A549 (cell line): Measurements from ENCODE around the gene TMEM132D. TPM values are rescaled to one million over a fixed set of nuclear protein-coding genes. Genes with fewer than 3 reads are reported as not detected.

ENCODE experiments used
- ATAC-seq, 2 experiments: fragments of 200-7000 bp in 1 of 2; fragments of >200 bp in 1 of 2; cut with Nextera tagmentation in 1 of 2; cut with Tn5 transposase in 1 of 2; 3 replicates each; pipeline versions ENCODE4 v1.8.0 to v1.9.1; 2018 to 2020; ENCODE audit warnings: mild to moderate bottlenecking in 1 of 2, moderate library complexity in 1 of 2
- CTCF ChIA-PET: fragments of 300-600 bp; sonication (Branson Sonifier 250); formaldehyde crosslinking; extraction: SDS; loops from one replicate; lab custom pipeline; 2021; ENCODE audit warnings: antibody characterized with exemption, inconsistent platforms; lab: Yijun Ruan, JAX
- POLR2A ChIA-PET: fragments of 350-600 bp; formaldehyde crosslinking; extraction: SDS; loops from one replicate; lab custom pipeline; 2021; ENCODE audit warnings: antibody characterized with exemption, inconsistent platforms; lab: Yijun Ruan, JAX
- DNase-seq, 2 experiments: peaks; one replicate each; pipeline versions ENCODE4 v3.0.0 to v3.0.0-alpha.2; 2011 to 2016; ENCODE audit warnings: low read depth in 1 of 2, low spot score in 1 of 2
- FAIRE-seq: peaks from 2 replicates; lab custom pipeline; 2011; peaks lifted over from hg19 to GRCh38; lab: Jason Lieb, UNC
- H3K27ac ChIP-seq, 2 experiments: fragments of >200 bp; sonication (Bioruptor Twin); formaldehyde crosslinking; 3 replicates each; pipeline ENCODE4 v1.5.1; 2016 to 2017
- H3K4me1 ChIP-seq: fragments of >200 bp; sonication (Bioruptor Twin); formaldehyde crosslinking; 3 replicates; pipeline ENCODE4 v1.6.1; 2016
- H3K4me2 ChIP-seq: fragments of >200 bp; sonication (Bioruptor Twin); formaldehyde crosslinking; 3 replicates; pipeline ENCODE4 v1.6.1; 2016
- H3K4me3 ChIP-seq: fragments of >200 bp; sonication (Bioruptor Twin); formaldehyde crosslinking; 3 replicates; pipeline ENCODE4 v1.5.1; 2016
- H3K9me3 ChIP-seq: fragments of >200 bp; sonication (Bioruptor Twin); formaldehyde crosslinking; 3 replicates; pipeline ENCODE4 v1.6.1; 2016
- BCL3 ChIP-seq: fragments of >200 bp; sonication (Bioruptor Twin); formaldehyde crosslinking; IDR thresholded peaks from 3 replicates; pipeline ENCODE4 v1.6.1; 2016
- CBX8 ChIP-seq: fragments of 200-600 bp; sonication (generic); IDR thresholded peaks from 2 replicates; pipeline ENCODE4 v1.6.1; 2016
- CEBPB ChIP-seq, 2 experiments: fragments of >200 bp in 1 of 2; sonication (Bioruptor Twin) in 1 of 2; formaldehyde crosslinking in 1 of 2; IDR thresholded peaks; 2 replicates each; pipeline ENCODE4 v1.6.1; 2012 to 2016
- CHD2 ChIP-seq: fragments of 150-350 bp; IDR thresholded peaks from 2 replicates; pipeline ENCODE4 v1.6.1; 2014; ENCODE audit warnings: low read length; ENCODE audit not compliant: partially characterized antibody
- E2F6 ChIP-seq: IDR thresholded peaks from 2 replicates; pipeline ENCODE4 v1.6.1; 2012; ENCODE audit warnings: low read depth, borderline replicate concordance
- EHMT2 ChIP-seq: fragments of 200-600 bp; sonication (generic); IDR thresholded peaks from 2 replicates; pipeline ENCODE4 v1.6.1; 2016; ENCODE audit warnings: antibody characterized with exemption, low read depth, mild to moderate bottlenecking, moderate library complexity
- ELK1 ChIP-seq: fragments of 150-350 bp; IDR thresholded peaks from 2 replicates; pipeline ENCODE4 v1.6.1; 2014; ENCODE audit warnings: low read depth, mild to moderate bottlenecking, low read length
- HES2 ChIP-seq: fragments of >200 bp; sonication (Bioruptor Twin); formaldehyde crosslinking; IDR thresholded peaks from 2 replicates; pipeline ENCODE4 v1.6.1; 2016
- HOXA7 ChIP-seq: fragments of 250-450 bp; sonication (Bioruptor Pico); IDR thresholded peaks from 2 replicates; pipeline ENCODE4 v1.5.0; 2020; ENCODE audit warnings: mild to moderate bottlenecking, moderate library complexity
- JUN ChIP-seq, 2 experiments: fragments of >200 bp; sonication (Bioruptor Twin); formaldehyde crosslinking; IDR thresholded peaks; 2 replicates in 1 of 2; 3 replicates in 1 of 2; pipeline ENCODE4 v1.6.1; 2016 to 2017
- MAFK ChIP-seq: fragments of 450-650 bp; IDR thresholded peaks from 2 replicates; pipeline ENCODE4 v1.6.1; 2014; ENCODE audit not compliant: partially characterized antibody
- NFE2L2 ChIP-seq: fragments of 150-350 bp; conservative IDR thresholded peaks from 2 replicates; pipeline ENCODE4 v1.6.1; 2014; ENCODE audit warnings: low read length
- RAD21 ChIP-seq, 2 experiments: fragments of >200 bp in 1 of 2; sonication (Bioruptor Twin) in 1 of 2; formaldehyde crosslinking in 1 of 2; IDR thresholded peaks in 1 of 2; conservative IDR thresholded peaks in 1 of 2; 2 replicates in 1 of 2; 3 replicates in 1 of 2; pipeline ENCODE4 v1.6.1; 2012 to 2018; ENCODE audit warnings: inconsistent platforms in 1 of 2
- REST ChIP-seq: fragments of 200-600 bp; sonication (generic); IDR thresholded peaks from 2 replicates; pipeline ENCODE4 v1.6.1; 2016; ENCODE audit warnings: antibody characterized with exemption, mild to moderate bottlenecking, moderate library complexity
- RFX5 ChIP-seq: fragments of 450-650 bp; IDR thresholded peaks from 2 replicates; pipeline ENCODE4 v1.7.1; 2014; ENCODE audit warnings: antibody characterized with exemption, mild to moderate bottlenecking, moderate library complexity
- TFCP2L1 ChIP-seq: fragments of 250-450 bp; sonication (Bioruptor Pico); IDR thresholded peaks from 2 replicates; pipeline ENCODE4 v1.5.0; 2021; ENCODE audit warnings: mild to moderate bottlenecking
- TP53 ChIP-seq: fragments of 250-450 bp; sonication (Bioruptor Pico); IDR thresholded peaks from 2 replicates; pipeline ENCODE4 v1.5.0; 2021; ENCODE audit warnings: mild to moderate bottlenecking, moderate library complexity
- USF2 ChIP-seq: fragments of 450-650 bp; IDR thresholded peaks from 2 replicates; pipeline ENCODE4 v1.6.1; 2014; ENCODE audit warnings: antibody characterized with exemption
- ZC3H11A ChIP-seq: fragments of 450-650 bp; IDR thresholded peaks from 2 replicates; pipeline ENCODE4 v1.6.1; 2014; ENCODE audit warnings: antibody characterized with exemption, mild to moderate bottlenecking
- ZSCAN20 ChIP-seq: fragments of 250-450 bp; sonication (Bioruptor Pico); IDR thresholded peaks from 2 replicates; pipeline ENCODE4 v1.8.0; 2022; ENCODE audit warnings: mild to moderate bottlenecking, moderate library complexity
- WGBS: methylation state at CpG from one replicate; pipeline ENCODE4 v1.1.6; 2017; ENCODE audit errors: missing lambda C conversion rate; 5-methylcytosine and 5-hydroxymethylcytosine counted together
- polyA plus RNA-seq, 4 experiments: library from polyadenylated mRNA; depleted of rRNA in 3 of 4; stranded (reverse); fragments of >200 nt; fragmentation: RNase III in 1 of 4; extraction: RNeasy Plus Mini Kit Qiagen cat#74134 plus additional on column Dnase treatment in 1 of 4; gene quantifications; 2 replicates in 3 of 4; 3 replicates in 1 of 4; pipeline ENCODE4 v1.2.3, GENCODE V29; 2011 to 2017

The TMEM132D gene
- polyA plus RNA-seq, 2 of the 4 experiments (the other 2 are of a cell fraction) = not detected

GRCh38 chr12:129489100-129489676 lies 414.6 kb downstream of the TMEM132D start:
- H3K27ac ChIP-seq = no peak overlapping the region
- H3K9me3 ChIP-seq = no peaks in the 10 kb centered on the region
- H3K4me1 ChIP-seq = no peaks in the 10 kb centered on the region
- H3K4me3 ChIP-seq = no peak overlapping the region
- WGBS = 2% methylated on average over 1 of the region's 1 CpG
- FAIRE-seq = no peak
- DNase-seq = no peak
- CTCF ChIA-PET = no interaction called here
- POLR2A ChIA-PET = no interaction called here
- TF ChIP-seq ZSCAN20 (CRISPR knock-in tag) = no peak
- no peak for TF ChIP-seq USF2
- ATAC-seq = no peak
- H3K4me2 ChIP-seq = no peak overlapping the region

- CTCF ChIA-PET = no interaction called here
- ATAC-seq (no peak), FAIRE-seq (no peak), DNase-seq (no peak)
- POLR2A ChIA-PET = no interaction called here
- Histone ChIP-seq H3K4me2 (no peak overlapping the region), H3K4me3 (no peak overlapping the region), H3K27ac (no peak overlapping the region), H3K9me3 (no peaks in the 10 kb centered on the region), H3K4me1 (no peaks in the 10 kb centered on the region)
- WGBS = 26% methylated on average over 8 of the region's 8 CpGs
- TF ChIP-seq REST (no peak), ELK1 (no peak), TP53 (CRISPR knock-in tag) (no peak), CEBPB (IDR thresholded peaks at IDR 0.05) (no peak), CHD2 (no peak), RFX5 (no peak), CBX8 (no peak), EHMT2 (no peak), TFCP2L1 (CRISPR knock-in tag) (no peak), E2F6 (no peak), RAD21 (conservative IDR thresholded peaks at IDR 0.05 in 1 of 2, IDR thresholded peaks at IDR 0.05 in 1 of 2) (no peak)
- TF ChIP-seq, all 56 proteins: peak for 0
Measured at GRCh38 chr12:129486931-129487330, 416.9 kb downstream of the TMEM132D start.

- no peak overlapping the region for H3K4me2 ChIP-seq
- CTCF ChIA-PET = interaction anchor here (0.7 kb wide), 2 partner anchors 193 to 1464 kb away, joined by 3 read pairs; no protein-coding TSS in a partner anchor
- no peak overlapping the region for H3K4me3 ChIP-seq
- WGBS = 16% methylated on average over 16 of the region's 16 CpGs
- H3K9me3 ChIP-seq = no peaks in the 10 kb centered on the region
- POLR2A ChIA-PET = no interaction called here
- H3K27ac ChIP-seq = no peak overlapping the region
- FAIRE-seq (no peak), ATAC-seq (no peak), DNase-seq (no peak)
- no peaks in the 10 kb centered on the region for H3K4me1 ChIP-seq
- TF ChIP-seq HOXA7 (no peak), HES2 (no peak), NFE2L2 (no peak), ZC3H11A (no peak), JUN (IDR thresholded peaks at IDR 0.05) (no peak), REST (no peak), BCL3 (no peak), MAFK (no peak)
Measured at GRCh38 chr12:129483111-129483893, 420.5 kb downstream of the TMEM132D start.
